Measurements from ENCODE around the gene ATXN2L. TPM values are rescaled to one million over a fixed set of nuclear protein-coding genes. Genes with fewer than 3 reads are reported as not detected.

The ATXN2L gene
- polyA plus RNA-seq, 1 of the 3 experiments (the other 2 are of a cell fraction), result 39.2 TPM

GRCh38 chr16:28876973-28877654, 54.3 kb downstream of the ATXN2L start:
- TF ChIP-seq REST (IDR thresholded peaks at IDR 0.05; ENCODE audit: low read depth, low read length), result no peak
- no peak for TF ChIP-seq RFX5 (IDR thresholded peaks at IDR 0.05; ENCODE audit: low read length)
- no peak for TF ChIP-seq CHD2 (IDR thresholded peaks at IDR 0.05; ENCODE audit: low read length, partially characterized antibody)
- TF ChIP-seq TAF1 (IDR thresholded peaks at IDR 0.05; ENCODE audit: borderline replicate concordance, low read depth, low read length), result no peak
- no peak for TF ChIP-seq ZBTB33 (IDR thresholded peaks at IDR 0.05; ENCODE audit: borderline replicate concordance, low read depth)
- no peak for TF ChIP-seq EZH2phosphoT487 (IDR thresholded peaks at IDR 0.05; ENCODE audit: borderline replicate concordance, low read depth)
- TF ChIP-seq GATA2 (CRISPR knock-in tag; IDR thresholded peaks at IDR 0.05), result no peak
- no peak for TF ChIP-seq NFIC (IDR thresholded peaks at IDR 0.05; ENCODE audit: borderline replicate concordance)
- Histone ChIP-seq H3K79me2 (ENCODE audit: insufficient read depth) (no peaks in the 10 kb centered on the region), H3K4me1 (ENCODE audit: control insufficient read depth in 1 of 2, insufficient read depth in 2 of 2, low read depth in 1 of 2, low read length in 1 of 2) (peaks cover 0 to 14% of the 10 kb centered on the region in 2 experiments; a peak in 1 of 4 replicates), H4K20me1 (ENCODE audit: insufficient read depth) (no peaks in the 10 kb centered on the region), H3K9me2 (no peaks in the 10 kb centered on the region), H2AFZ (ENCODE audit: low read depth) (no peak overlapping the region), H3K27me3 (ENCODE audit: insufficient read depth) (no peaks in the 10 kb centered on the region), H3K4me2 (no peak overlapping the region), H3K9ac (no peak overlapping the region), H3K9me3 (no peaks in the 10 kb centered on the region), H3F3A (replicated peaks; ENCODE audit: insufficient read depth) (peaks cover 4% of the 10 kb centered on the region), H3K36me3 (replicated peaks in 1 of 2; ENCODE audit: control insufficient read depth in 1 of 2, insufficient read depth in 2 of 2, low read length in 1 of 2) (peaks cover 0 to 27% of the 10 kb centered on the region in 2 experiments), H3K27ac (ENCODE audit: low read depth in 2 of 2, low read length in 1 of 2) (no peak overlapping the region), H3K4me3 (ENCODE audit: low read depth in 2 of 2, low read length in 1 of 2) (no peak overlapping the region)
- POLR2A ChIA-PET, result interaction anchor here (1.1 kb wide), 1 partner anchor 14 kb away, joined by 3 read pairs; no protein-coding TSS in a partner anchor
- no peak for DNase-seq
- WGBS (ENCODE audit: low lambda C conversion rate), result 88% methylated on average over 6 of the region's 12 CpGs
- CTCF ChIA-PET, result no interaction called here

DNA sequence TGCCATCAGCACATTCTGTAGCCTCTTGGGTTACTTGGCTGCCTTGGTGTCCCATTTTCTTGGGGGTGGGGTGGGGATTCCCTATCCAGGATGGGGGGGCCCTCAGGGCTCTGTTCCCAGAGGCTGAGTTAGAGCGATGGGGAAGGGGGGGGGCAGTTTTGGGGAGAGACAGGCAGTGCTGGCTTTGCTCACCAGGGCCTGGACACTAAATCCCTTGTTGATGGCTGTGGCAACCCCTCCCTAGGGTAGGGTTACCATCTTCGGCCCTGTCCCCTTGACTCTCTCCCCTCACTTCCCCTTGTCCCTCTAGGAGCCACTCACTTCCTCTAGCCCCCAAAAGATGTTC, 54.8 kb downstream of the ATXN2L start:
- Histone ChIP-seq H3K27ac (ENCODE audit: low read depth in 2 of 2, low read length in 1 of 2) (no peak overlapping the region), H2AFZ (ENCODE audit: low read depth) (no peak overlapping the region), H3K4me1 (ENCODE audit: control insufficient read depth in 1 of 2, insufficient read depth in 2 of 2, low read depth in 1 of 2, low read length in 1 of 2) (peaks cover 0 to 14% of the 10 kb centered on the region in 2 experiments; a peak in 1 of 4 replicates), H3K36me3 (replicated peaks in 1 of 2; ENCODE audit: control insufficient read depth in 1 of 2, insufficient read depth in 2 of 2, low read length in 1 of 2) (peaks cover 0 to 22% of the 10 kb centered on the region in 2 experiments), H3K4me3 (ENCODE audit: low read depth in 2 of 2, low read length in 1 of 2) (no peak overlapping the region), H3K27me3 (ENCODE audit: insufficient read depth) (no peaks in the 10 kb centered on the region), H3K9me2 (no peaks in the 10 kb centered on the region), H3K79me2 (ENCODE audit: insufficient read depth) (no peaks in the 10 kb centered on the region), H3K9ac (no peak overlapping the region), H3K4me2 (no peak overlapping the region), H3K9me3 (no peaks in the 10 kb centered on the region), H3F3A (replicated peaks; ENCODE audit: insufficient read depth) (peaks cover 4% of the 10 kb centered on the region), H4K20me1 (ENCODE audit: insufficient read depth) (no peaks in the 10 kb centered on the region)
- WGBS (ENCODE audit: low lambda C conversion rate), result 86% methylated on average over 2 of the region's 2 CpGs
- no peak for DNase-seq
- CTCF ChIA-PET, result no interaction called here
- POLR2A ChIA-PET, result interaction anchor here (1.1 kb wide), 1 partner anchor 15 kb away, joined by 3 read pairs; no protein-coding TSS in a partner anchor
- TF ChIP-seq TEAD4 (IDR thresholded peaks at IDR 0.05; ENCODE audit: borderline replicate concordance, insufficient read depth) (no peak), TCF12 (IDR thresholded peaks at IDR 0.05) (no peak), CTCF (IDR thresholded peaks at IDR 0.05) (no peak), FOSL2 (IDR thresholded peaks at IDR 0.05; ENCODE audit: borderline replicate concordance, low read depth) (no peak), ELF1 (IDR thresholded peaks at IDR 0.05) (no peak), GATA2 (CRISPR knock-in tag; IDR thresholded peaks at IDR 0.05) (no peak), NFIC (IDR thresholded peaks at IDR 0.05; ENCODE audit: borderline replicate concordance) (no peak), MAX (IDR thresholded peaks at IDR 0.05; ENCODE audit: low read depth) (no peak), GABPA (IDR thresholded peaks at IDR 0.05; ENCODE audit: low read depth) (no peak), RFX5 (IDR thresholded peaks at IDR 0.05; ENCODE audit: low read length) (no peak), TAF1 (IDR thresholded peaks at IDR 0.05; ENCODE audit: borderline replicate concordance, low read depth, low read length) (no peak), EZH2phosphoT487 (IDR thresholded peaks at IDR 0.05; ENCODE audit: borderline replicate concordance, low read depth) (no peak), POLR2AphosphoS5 (IDR thresholded peaks at IDR 0.05; ENCODE audit: low read depth, low read length) (no peak), MXI1 (IDR thresholded peaks at IDR 0.05; ENCODE audit: low read depth, low read length) (no peak)
- TF ChIP-seq, protein P1, sequence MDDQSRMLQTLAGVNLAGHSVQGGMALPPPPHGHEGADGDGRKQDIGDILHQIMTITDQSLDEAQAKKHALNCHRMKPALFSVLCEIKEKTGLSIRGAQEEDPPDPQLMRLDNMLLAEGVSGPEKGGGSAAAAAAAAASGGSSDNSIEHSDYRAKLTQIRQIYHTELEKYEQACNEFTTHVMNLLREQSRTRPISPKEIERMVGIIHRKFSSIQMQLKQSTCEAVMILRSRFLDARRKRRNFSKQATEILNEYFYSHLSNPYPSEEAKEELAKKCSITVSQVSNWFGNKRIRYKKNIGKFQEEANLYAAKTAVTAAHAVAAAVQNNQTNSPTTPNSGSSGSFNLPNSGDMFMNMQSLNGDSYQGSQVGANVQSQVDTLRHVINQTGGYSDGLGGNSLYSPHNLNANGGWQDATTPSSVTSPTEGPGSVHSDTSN (IDR thresholded peaks at IDR 0.05), result no peak
